Inferior parietal cortex (tissue), 1 donor: Measurements from ENCODE around the gene DGAT2L6.

Experiments used
- DNase-seq: peaks from one replicate; pipeline ENCODE4 v3.0.0-alpha.2; 2016; ENCODE audit errors: extremely low spot score

The DGAT2L6 gene

GRCh38 chrX:70176938-70177533 lies at the start of gene DGAT2L6:
Gene DGAT2L6 (plus strand): TSS chrX:70177483. CDS start chrX:70177583, 100 bp downstream.
- no peak for DNase-seq

DNA sequence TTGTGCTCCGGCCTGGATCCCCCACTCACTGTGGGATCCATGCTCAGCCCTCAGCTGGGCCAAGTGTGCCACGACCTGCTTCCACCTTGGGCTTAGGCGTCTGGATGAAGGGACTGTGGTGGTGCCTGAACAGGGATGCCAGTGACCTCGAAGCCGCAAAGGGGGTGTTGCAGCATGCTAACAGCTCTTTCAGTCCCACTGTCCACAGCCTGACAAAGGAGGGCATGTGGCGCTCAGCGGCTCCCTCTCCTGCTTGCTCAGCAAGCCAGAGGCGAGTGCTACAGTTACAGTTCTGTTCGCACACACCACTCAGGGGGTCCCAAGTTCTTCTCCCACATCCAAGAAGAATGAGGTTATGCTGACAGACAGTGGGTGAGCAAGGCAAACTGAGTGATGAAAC lies 49.2 kb upstream of the DGAT2L6 start:
- DNase-seq = no peak

DNA sequence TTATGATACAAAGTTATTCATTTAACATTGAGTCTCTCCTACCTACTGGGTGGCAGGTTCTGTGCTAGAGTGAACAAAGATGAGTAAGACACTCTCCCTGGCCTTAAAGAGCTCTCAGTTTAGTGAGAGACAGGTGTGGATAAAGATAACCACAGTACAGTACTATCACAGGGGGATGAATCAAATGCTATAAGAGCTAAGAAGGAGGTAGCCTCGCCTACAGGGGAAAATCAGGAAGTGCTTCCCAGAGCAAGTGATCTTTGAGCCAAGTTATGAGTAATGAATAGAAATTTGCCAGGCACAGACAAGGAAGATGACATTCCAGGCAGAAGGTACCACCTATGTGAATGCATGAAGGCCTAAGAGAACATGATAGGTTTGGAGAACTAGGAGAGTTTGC lies 47.5 kb upstream of the DGAT2L6 start:
- DNase-seq = no peak

GRCh38 chrX:70132224-70132623 lies 45.1 kb upstream of the DGAT2L6 start:
- no peak for DNase-seq

DNA sequence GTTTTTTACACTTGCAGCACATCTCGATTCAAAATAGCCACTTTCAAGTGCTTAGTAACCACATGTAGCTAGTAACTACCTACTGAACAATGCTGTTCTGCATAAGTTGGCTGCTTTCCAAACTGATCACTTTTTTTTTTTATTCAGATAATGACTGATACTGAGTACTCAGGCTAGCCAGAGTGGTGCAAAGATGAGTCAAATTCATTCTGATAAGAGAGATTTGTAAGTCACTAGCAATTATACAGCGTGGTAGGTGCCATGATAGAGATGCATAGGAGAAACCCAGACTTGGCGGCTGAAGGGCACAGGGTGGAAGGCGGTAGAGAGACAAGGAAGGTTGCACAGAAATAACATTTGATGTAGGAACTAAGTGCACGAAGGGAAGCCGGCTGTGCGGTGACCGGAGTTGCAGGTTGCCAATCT lies 44.4 kb upstream of the DGAT2L6 start:
- peak; percentile 52 for DNase-seq

DNA sequence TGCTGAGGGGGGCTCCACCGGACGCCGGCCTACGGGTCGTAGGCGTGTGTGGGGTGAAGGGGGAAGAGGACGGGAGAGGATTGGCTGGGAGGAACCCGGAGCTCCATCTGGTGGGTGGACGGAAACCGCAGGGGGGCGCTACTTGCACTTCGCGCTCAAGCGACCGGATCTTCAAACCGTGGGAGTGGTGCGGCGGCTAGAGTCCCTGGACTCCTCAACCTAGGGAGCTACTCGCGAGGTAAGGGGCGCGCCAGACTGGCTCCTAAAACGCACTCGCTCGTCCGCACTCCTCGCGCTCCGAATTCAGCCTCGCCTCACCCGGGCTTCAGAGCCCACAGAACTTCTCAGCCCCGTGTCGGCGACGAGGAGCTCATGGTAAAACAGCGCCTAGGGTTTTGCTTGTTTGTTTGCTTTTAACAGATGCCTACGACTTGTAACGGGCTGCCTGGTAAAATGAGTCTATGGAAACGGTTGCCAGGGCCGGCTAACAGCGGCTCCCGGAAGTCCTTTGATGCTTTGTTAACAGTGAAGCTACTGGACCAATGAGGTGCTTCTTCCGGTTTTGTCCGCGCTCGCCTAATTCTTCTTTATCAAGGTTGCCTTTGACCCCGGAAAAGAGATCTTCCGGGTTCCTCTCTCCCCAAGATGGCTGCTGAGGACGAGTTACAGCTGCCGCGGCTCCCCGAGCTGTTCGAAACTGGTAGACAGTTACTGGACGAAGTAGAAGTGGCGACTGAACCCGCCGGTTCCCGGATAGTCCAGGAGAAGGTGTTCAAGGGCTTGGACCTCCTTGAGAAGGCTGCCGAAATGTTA lies 43.8 kb upstream of the DGAT2L6 start, which contains the start of gene IGBP1:
Gene IGBP1, plus strand, starts transcription at position 145 of the 813 bp plus-strand sequence. Its CDS starts 501 bp downstream, at position 646.
- DNase-seq = peak; percentile 90

DNA sequence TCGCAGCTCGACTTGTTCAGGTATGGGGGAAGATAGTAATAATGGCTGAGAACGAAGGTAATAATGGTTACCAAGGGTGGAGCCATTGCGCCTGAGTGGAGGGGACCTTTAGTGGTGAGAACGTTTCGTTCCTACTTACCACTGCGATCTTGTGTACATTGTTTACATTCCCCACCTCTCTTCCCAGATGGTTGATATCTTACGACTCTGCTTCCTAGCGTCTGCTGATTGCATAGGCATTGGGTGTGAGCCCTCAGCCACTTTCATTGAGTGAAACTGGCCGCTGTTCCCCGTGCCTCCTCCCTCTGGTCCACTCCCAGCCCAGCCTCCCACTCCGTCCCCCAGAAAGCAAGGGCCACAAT lies 43.2 kb upstream of the DGAT2L6 start:
- no peak for DNase-seq

DNA sequence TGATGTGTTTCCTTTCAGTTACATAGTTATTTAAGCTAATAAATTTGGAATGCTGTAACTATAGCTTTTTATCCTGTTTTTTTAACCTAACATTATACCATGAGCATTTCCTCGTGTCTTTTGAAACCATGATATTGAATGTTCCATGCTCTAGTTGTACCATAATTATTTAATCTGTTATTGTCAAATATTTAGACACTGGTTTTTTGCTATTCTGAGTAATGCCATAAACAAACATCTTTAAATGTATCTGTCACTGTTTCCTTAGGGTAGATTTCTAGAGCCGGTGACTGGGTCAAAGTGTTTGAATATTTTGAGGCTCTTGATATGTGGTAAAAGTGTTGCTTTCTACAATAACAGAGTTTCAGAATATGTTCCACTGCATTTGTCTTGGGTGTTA lies 38.7 kb upstream of the DGAT2L6 start:
- no peak for DNase-seq

- peak; percentile 1 for DNase-seq
Measured at GRCh38 chrX:70139736-70140135, 37.5 kb upstream of the DGAT2L6 start.

- DNase-seq = no peak
Measured at GRCh38 chrX:70141373-70141772, 35.9 kb upstream of the DGAT2L6 start.

DNA sequence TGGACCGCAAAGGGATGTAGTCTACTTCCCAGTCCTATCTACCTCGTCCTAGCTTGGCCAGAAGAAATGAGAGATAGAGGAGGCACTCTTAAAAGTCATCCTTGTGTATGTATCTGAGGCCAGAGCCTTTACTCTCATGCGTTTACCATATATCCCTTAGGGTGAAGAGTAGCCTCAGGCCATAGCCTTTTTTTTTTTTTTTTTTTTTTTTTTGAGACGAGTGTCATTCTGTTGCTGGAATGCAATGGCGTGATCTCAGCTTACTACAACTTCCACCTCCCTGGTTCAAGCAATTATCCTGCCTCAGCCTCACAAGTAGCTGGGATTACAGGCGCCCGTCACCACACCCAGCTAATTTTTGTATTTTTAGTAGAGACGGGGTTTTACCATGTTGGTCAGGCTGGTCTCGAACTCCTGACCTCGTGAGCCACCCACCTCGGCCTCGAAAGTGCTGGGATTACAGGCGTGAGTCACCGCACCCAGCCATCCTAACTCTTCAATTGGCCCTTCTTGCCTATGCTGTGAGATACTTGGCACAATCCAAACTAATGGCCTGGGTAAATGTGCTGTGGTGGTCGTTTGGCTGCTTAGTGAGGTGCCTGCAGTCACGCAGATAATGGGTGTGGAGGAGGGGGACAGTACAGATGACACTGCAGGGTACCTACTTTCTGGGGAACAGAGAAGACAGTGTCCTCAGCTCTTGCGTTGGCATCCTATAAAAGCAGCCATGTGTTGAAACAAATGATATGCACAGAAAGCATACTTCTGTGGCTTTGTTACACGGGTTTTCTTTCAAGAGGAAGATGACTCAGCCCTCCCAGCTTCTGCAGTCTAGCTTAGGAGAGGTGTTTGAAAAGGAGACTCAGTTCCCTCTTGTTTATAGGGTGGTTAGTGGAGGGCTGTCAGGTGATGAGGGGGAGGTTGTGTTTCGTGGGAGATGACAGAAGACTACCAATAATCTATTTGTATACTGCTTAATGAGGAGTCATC lies 10.4 kb upstream of the DGAT2L6 start:
- no peak for DNase-seq

- peak; percentile 42 for DNase-seq
Measured at GRCh38 chrX:70168238-70169188, 8.8 kb upstream of the DGAT2L6 start.

DNA sequence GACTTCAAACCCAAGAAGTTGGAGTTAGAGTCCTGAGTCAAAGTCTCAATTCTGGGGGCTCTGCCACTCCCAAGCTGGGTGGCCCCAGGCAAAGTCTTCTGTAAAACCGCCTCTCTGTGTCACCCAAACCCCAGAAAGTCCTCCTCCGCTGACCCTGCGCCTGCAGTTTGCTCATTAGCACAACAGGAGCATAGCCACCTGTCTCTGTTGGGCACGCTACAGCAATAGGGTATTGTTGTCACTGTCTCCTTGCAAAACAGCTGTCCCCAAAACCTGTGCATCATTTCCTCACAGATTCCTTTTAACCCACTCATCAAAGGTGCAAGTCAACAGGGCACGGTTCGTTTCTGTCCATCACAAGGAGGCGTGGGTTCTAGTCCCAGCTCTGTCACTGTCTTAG lies 8.0 kb upstream of the DGAT2L6 start:
- no peak for DNase-seq

DNA sequence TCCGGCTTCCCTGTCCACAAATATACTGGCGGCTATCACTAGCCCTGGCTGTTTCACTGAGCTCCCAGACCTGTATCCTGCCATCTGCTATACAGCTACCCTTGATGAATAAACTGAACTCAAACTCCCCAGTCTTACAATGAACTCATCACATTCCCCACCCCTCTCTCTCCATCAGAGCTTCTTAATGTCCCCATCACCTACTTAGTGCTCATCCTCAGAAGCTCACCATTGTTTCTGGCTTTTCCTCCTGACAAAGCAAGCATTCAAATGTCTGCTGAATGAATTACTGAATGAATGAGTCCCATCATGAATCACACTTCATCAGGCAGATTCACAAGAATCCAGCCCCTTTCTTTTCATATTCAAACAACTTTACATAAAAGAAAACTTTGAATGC lies 5.7 kb upstream of the DGAT2L6 start:
- no peak for DNase-seq

DNA sequence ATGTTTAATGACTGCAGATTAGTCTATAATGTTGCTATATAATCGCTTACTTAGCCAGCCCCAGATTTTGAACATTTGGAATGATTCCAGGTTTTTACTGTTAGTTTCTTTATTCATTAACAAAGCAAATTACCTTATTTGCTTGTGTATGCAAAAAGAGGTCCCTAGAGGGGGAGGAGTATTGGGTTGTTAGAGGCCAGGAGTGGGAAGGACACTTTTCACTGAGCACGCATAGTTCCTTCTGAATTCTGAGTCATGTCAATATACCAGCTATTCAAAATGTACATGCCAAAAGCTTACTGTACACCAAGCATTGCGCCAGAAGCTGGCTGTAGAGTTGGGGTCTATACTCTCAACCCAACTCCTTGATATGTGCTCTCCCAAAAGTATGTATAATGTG lies 5.1 kb upstream of the DGAT2L6 start:
- no peak for DNase-seq

DNA sequence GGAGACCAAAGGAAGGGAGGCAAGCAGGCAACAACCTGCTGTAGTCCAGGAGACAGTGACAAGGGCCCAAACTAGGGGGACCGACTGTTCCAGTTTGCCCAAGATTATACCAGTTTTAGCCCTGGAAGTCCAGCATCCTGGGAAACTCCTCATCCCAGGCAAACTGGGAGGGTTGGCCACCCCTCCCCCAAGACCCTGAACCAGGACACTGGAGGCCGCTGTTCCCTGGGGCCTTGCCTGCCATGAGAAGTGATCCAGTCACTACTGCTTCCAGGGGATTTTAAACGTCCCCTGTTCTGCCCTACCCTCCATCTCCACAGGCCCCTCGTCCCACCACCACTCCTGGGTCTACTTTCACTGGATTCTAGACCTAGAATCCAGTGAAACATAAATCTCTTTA lies 4.3 kb upstream of the DGAT2L6 start:
- no peak for DNase-seq

GRCh38 chrX:70174754-70175153 lies 2.5 kb upstream of the DGAT2L6 start:
- no peak for DNase-seq

DNA sequence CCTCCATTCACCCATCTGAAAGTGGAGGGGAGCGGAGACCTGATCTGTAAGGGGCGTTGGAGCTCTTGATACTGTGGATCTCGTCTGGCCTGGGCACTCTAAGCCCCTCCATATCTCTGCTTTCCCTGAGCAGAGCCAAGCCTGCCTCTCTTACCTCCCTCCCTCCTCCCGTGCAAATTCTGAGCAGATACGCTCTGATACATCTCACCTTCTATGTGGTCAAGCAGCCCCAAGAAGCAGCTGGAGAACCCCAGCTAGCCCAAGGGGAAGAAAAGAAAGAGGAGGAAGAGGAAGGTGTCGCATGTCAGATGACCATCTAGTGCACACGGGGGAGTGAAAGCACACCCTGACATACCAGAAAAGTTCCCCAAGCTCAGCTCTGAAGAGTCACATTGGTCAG lies 1.9 kb upstream of the DGAT2L6 start:
- DNase-seq = no peak

- no peak for DNase-seq
Measured at GRCh38 chrX:70183091-70183490, 5.8 kb downstream of the DGAT2L6 start.

GRCh38 chrX:70190225-70190624 lies 12.9 kb downstream of the DGAT2L6 start:
- DNase-seq = no peak
